Measurements from ENCODE around the gene FBXW12. TPM values are rescaled to one million over a fixed set of nuclear protein-coding genes. Genes with fewer than 3 reads are reported as not detected.

FBXW12 gene
- total and polyA plus RNA-seq, 2 of the 8 experiments (the other 6 are each of a cell fraction or from before 2014, with no cell fraction given) = 0.35 to 0.85 TPM

DNA sequence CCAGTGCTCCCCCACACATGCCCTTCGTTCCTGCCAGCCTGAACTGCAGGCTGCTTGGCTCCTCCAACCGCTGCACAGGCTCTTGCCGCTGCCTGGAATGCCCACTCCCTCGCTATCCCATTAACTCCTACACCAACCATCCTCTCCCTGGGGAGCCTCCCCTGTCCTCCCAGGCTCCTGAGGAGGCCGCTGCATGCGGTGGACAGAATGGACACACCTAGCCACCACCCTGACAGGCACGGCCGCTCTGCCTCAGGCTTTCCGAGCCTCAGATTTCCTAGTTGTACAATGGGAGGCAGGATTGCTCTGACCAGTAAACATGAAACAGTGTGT, 55.6 kb downstream of the FBXW12 start (continued):
- TF ChIP-seq, protein P1, sequence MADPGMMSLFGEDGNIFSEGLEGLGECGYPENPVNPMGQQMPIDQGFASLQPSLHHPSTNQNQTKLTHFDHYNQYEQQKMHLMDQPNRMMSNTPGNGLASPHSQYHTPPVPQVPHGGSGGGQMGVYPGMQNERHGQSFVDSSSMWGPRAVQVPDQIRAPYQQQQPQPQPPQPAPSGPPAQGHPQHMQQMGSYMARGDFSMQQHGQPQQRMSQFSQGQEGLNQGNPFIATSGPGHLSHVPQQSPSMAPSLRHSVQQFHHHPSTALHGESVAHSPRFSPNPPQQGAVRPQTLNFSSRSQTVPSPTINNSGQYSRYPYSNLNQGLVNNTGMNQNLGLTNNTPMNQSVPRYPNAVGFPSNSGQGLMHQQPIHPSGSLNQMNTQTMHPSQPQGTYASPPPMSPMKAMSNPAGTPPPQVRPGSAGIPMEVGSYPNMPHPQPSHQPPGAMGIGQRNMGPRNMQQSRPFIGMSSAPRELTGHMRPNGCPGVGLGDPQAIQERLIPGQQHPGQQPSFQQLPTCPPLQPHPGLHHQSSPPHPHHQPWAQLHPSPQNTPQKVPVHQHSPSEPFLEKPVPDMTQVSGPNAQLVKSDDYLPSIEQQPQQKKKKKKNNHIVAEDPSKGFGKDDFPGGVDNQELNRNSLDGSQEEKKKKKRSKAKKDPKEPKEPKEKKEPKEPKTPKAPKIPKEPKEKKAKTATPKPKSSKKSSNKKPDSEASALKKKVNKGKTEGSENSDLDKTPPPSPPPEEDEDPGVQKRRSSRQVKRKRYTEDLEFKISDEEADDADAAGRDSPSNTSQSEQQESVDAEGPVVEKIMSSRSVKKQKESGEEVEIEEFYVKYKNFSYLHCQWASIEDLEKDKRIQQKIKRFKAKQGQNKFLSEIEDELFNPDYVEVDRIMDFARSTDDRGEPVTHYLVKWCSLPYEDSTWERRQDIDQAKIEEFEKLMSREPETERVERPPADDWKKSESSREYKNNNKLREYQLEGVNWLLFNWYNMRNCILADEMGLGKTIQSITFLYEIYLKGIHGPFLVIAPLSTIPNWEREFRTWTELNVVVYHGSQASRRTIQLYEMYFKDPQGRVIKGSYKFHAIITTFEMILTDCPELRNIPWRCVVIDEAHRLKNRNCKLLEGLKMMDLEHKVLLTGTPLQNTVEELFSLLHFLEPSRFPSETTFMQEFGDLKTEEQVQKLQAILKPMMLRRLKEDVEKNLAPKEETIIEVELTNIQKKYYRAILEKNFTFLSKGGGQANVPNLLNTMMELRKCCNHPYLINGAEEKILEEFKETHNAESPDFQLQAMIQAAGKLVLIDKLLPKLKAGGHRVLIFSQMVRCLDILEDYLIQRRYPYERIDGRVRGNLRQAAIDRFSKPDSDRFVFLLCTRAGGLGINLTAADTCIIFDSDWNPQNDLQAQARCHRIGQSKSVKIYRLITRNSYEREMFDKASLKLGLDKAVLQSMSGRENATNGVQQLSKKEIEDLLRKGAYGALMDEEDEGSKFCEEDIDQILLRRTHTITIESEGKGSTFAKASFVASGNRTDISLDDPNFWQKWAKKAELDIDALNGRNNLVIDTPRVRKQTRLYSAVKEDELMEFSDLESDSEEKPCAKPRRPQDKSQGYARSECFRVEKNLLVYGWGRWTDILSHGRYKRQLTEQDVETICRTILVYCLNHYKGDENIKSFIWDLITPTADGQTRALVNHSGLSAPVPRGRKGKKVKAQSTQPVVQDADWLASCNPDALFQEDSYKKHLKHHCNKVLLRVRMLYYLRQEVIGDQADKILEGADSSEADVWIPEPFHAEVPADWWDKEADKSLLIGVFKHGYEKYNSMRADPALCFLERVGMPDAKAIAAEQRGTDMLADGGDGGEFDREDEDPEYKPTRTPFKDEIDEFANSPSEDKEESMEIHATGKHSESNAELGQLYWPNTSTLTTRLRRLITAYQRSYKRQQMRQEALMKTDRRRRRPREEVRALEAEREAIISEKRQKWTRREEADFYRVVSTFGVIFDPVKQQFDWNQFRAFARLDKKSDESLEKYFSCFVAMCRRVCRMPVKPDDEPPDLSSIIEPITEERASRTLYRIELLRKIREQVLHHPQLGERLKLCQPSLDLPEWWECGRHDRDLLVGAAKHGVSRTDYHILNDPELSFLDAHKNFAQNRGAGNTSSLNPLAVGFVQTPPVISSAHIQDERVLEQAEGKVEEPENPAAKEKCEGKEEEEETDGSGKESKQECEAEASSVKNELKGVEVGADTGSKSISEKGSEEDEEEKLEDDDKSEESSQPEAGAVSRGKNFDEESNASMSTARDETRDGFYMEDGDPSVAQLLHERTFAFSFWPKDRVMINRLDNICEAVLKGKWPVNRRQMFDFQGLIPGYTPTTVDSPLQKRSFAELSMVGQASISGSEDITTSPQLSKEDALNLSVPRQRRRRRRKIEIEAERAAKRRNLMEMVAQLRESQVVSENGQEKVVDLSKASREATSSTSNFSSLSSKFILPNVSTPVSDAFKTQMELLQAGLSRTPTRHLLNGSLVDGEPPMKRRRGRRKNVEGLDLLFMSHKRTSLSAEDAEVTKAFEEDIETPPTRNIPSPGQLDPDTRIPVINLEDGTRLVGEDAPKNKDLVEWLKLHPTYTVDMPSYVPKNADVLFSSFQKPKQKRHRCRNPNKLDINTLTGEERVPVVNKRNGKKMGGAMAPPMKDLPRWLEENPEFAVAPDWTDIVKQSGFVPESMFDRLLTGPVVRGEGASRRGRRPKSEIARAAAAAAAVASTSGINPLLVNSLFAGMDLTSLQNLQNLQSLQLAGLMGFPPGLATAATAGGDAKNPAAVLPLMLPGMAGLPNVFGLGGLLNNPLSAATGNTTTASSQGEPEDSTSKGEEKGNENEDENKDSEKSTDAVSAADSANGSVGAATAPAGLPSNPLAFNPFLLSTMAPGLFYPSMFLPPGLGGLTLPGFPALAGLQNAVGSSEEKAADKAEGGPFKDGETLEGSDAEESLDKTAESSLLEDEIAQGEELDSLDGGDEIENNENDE (IDR thresholded peaks at IDR 0.05; ENCODE audit: insufficient replicate concordance, low read length) = no peak
- TF ChIP-seq KDM1A (IDR thresholded peaks at IDR 0.05; ENCODE audit: borderline replicate concordance, low read length) (no peak), EP300 (IDR thresholded peaks at IDR 0.05; ENCODE audit: borderline replicate concordance in 1 of 2, low read depth in 2 of 2, low read length in 2 of 2) (no peak), RNF2 (IDR thresholded peaks at IDR 0.05; ENCODE audit: borderline replicate concordance, low read depth, low read length, missing control alignments, poor library complexity, severe bottlenecking) (no peak), TCF12 (IDR thresholded peaks at IDR 0.05; ENCODE audit: low read depth, low read length) (no peak), SIN3A (conservative IDR thresholded peaks at IDR 0.05 in 1 of 2, IDR thresholded peaks at IDR 0.05 in 1 of 2; ENCODE audit: low read depth in 1 of 2, low read length in 2 of 2) (no peak)

All from H1 (cell line).